ENCODE measurements around the gene SLC25A33. TPM values are rescaled to one million over a fixed set of nuclear protein-coding genes. Genes with fewer than 3 reads are reported as not detected.

The SLC25A33 gene
- polyA plus RNA-seq, 2 of the 4 experiments (the other 2 are of a cell fraction): 3.1 to 4.9 TPM

DNA sequence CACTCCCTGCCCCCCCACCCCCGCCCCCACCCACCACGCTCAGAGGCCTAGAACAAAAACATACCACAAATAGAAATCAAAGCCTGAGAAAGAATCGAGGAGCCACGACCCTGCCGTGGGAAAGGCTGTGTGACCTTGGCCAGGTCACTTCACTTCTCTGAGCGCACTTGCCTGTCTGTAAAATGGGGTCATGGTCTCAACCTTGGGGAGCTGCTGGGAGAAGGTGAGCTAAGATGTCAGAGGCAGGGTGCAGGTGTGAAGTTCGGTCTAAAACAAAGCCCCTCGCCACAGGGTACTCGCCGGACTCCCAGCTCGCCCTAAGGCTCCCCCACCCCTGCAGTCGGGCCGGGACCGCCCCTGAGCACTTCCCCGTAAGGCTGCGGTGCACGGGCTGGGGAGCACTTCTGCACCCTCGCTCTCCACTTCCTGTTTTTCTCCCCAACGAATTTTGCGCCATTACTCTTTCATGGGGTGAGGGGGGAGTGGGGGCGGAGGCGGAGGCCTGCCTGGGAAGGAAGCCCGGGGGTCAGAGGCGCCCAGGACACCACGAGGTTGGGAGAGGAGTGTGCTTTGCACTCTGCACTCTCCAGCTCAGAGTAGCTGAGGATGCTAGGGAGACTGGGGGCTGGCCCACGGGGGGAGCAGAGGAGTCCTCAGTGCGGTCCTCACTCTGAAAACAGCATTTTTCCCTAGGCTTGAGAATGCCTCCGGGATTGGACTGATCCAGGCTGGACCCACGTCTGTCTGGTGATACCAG lies 90.4 kb downstream of the SLC25A33 start:
- Histone ChIP-seq H3K4me2 (no peak overlapping the region), H3K4me1 (no peaks in the 10 kb centered on the region), H3K4me3 (no peak overlapping the region), H3K9me3 (no peaks in the 10 kb centered on the region), H3K27ac (no peak overlapping the region)
- no peak for DNase-seq (ENCODE audit: low read depth in 1 of 2, low spot score in 1 of 2)
- whole genome bisulfite sequencing (ENCODE audit: missing lambda C conversion rate): 76% methylated on average over 23 of the region's 29 CpGs
- TF ChIP-seq NFE2L2 (conservative IDR thresholded peaks at IDR 0.05; ENCODE audit: low read length): no peak
- TF ChIP-seq, protein P1, sequence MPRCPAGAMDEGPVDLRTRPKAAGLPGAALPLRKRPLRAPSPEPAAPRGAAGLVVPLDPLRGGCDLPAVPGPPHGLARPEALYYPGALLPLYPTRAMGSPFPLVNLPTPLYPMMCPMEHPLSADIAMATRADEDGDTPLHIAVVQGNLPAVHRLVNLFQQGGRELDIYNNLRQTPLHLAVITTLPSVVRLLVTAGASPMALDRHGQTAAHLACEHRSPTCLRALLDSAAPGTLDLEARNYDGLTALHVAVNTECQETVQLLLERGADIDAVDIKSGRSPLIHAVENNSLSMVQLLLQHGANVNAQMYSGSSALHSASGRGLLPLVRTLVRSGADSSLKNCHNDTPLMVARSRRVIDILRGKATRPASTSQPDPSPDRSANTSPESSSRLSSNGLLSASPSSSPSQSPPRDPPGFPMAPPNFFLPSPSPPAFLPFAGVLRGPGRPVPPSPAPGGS (IDR thresholded peaks at IDR 0.05): no peak
- no peak for TF ChIP-seq MYC (IDR thresholded peaks at IDR 0.05; ENCODE audit: borderline replicate concordance, low read length)
- TF ChIP-seq HOXB13 (CRISPR knock-in tag; IDR thresholded peaks at IDR 0.05; ENCODE audit: low read depth): no peak
- TF ChIP-seq GATA3 (IDR thresholded peaks at IDR 0.05; ENCODE audit: borderline replicate concordance): no peak
- no peak for TF ChIP-seq SMC3 (IDR thresholded peaks at IDR 0.05)
- TF ChIP-seq FOSL2 (IDR thresholded peaks at IDR 0.05): no peak
- no peak for TF ChIP-seq FOSL2 (CRISPR knock-in tag; IDR thresholded peaks at IDR 0.05)
- TF ChIP-seq, protein P2, sequence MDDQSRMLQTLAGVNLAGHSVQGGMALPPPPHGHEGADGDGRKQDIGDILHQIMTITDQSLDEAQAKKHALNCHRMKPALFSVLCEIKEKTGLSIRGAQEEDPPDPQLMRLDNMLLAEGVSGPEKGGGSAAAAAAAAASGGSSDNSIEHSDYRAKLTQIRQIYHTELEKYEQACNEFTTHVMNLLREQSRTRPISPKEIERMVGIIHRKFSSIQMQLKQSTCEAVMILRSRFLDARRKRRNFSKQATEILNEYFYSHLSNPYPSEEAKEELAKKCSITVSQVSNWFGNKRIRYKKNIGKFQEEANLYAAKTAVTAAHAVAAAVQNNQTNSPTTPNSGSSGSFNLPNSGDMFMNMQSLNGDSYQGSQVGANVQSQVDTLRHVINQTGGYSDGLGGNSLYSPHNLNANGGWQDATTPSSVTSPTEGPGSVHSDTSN (IDR thresholded peaks at IDR 0.05): no peak
- no peak for TF ChIP-seq RFX5 (IDR thresholded peaks at IDR 0.05)
- TF ChIP-seq HOXB5 (CRISPR knock-in tag; IDR thresholded peaks at IDR 0.05): no peak
- no peak for TF ChIP-seq HOXA7 (CRISPR knock-in tag; IDR thresholded peaks at IDR 0.05)
- TF ChIP-seq POLR2A (IDR thresholded peaks at IDR 0.05; ENCODE audit: low read length): no peak
- TF ChIP-seq CHD2 (IDR thresholded peaks at IDR 0.05; ENCODE audit: low read length, partially characterized antibody): no peak
- TF ChIP-seq JUNB (IDR thresholded peaks at IDR 0.05): no peak
- no peak for TF ChIP-seq ZC3H11A (IDR thresholded peaks at IDR 0.05)
- TF ChIP-seq POLR2AphosphoS2 (conservative IDR thresholded peaks at IDR 0.05; ENCODE audit: low read length): no peak
- TF ChIP-seq HDAC2 (IDR thresholded peaks at IDR 0.05): no peak
- TF ChIP-seq ZFP36 (IDR thresholded peaks at IDR 0.05; ENCODE audit: borderline replicate concordance, partially characterized antibody): no peak
- TF ChIP-seq TP53 (CRISPR knock-in tag; IDR thresholded peaks at IDR 0.05): no peak
- TF ChIP-seq CBX8 (IDR thresholded peaks at IDR 0.05): no peak
- no peak for ATAC-seq
- no peak for FAIRE-seq
- ChIA-PET CTCF (interaction anchor here (1.1 kb wide), 1 partner anchor 14 kb away, joined by 4 read pairs; no protein-coding TSS in a partner anchor), POLR2A (no interaction called here)

DNA sequence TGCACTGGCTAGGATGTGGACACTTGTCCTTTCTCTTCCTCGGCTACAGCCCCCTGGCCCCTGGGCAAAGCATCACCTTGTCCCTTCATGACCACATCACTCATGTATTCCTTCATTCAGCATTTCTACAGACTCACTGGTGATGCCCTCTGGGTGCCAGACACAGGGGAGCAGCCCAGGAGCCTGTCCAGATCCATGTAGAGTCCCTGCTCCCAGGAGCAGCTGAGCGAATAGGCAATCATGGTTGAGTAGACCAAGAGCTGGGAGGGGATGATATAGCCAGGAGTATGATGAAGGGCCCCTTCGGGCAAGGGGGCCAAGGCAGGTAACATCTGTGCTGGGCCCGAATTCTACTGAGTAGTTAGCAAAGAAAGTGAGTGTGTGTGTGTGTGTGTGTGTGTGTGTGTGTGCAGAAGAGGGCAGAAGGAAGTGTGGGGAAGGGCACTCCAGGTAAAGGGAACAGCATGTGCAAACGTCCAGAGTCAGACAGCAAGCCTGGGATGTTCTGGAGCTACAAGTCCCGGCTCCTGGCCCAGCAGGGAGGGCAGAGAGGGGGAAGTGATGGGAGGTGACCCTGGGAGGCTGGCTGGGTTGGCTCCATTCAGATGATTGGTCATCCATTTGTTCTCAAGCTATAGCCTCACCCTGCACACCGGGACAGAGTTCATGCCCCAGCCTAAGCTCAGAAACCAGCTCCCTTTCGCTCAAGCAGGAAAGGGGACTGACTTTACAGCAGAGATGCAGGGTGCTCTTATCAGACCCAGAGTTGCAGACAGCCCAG lies 91.3 kb downstream of the SLC25A33 start:
- no peak for DNase-seq (ENCODE audit: low read depth in 1 of 2, low spot score in 1 of 2)
- Histone ChIP-seq H3K9me3 (no peaks in the 10 kb centered on the region), H3K4me2 (no peak overlapping the region), H3K27ac (no peak overlapping the region), H3K4me3 (no peak overlapping the region), H3K4me1 (no peaks in the 10 kb centered on the region)
- ATAC-seq: no peak
- whole genome bisulfite sequencing (ENCODE audit: missing lambda C conversion rate): 55% methylated on average over 8 of the region's 8 CpGs
- FAIRE-seq: no peak
- ChIA-PET CTCF (interaction anchor here (0.9 to 1.2 kb wide), 4 partner anchors 10 to 89 kb away, joined by 3 to 4 read pairs (median 3); no protein-coding TSS in a partner anchor), POLR2A (no interaction called here)
- TF ChIP-seq GATA3 (IDR thresholded peaks at IDR 0.05; ENCODE audit: borderline replicate concordance) (no peak), NFE2L2 (conservative IDR thresholded peaks at IDR 0.05; ENCODE audit: low read length) (no peak)

DNA sequence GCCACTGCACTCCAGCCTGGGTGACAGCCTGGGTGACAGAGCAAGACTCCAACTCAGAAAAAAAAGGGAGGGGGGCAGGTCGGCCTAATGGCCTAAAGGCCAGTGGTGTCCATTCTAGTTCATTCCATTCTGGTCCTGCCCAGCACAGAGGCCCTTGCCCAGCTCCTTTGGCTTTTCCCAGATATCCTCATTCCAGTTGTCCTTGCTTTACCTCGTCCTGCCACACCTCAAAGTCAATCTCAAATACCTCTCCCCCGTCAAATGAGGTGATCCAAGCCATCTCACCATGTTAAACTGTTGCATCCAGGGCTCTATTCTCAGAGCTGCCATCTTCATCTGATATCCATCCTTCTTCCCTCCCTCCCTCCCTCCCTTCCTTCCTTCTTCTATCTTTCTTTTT lies 92.3 kb downstream of the SLC25A33 start:
- POLR2A ChIA-PET: no interaction called here

More for the DNA sequence above, 92.3 kb downstream of the SLC25A33 start:
- WGBS (ENCODE audit: missing lambda C conversion rate): 74% methylated on average over 3 of the region's 3 CpGs
- CTCF ChIA-PET: interaction anchor here (0.5 to 1.2 kb wide), 4 partner anchors 9 to 537 kb away, joined by 3 read pairs; no protein-coding TSS in a partner anchor
- H3K9me3 ChIP-seq: no peaks in the 10 kb centered on the region
- no peak overlapping the region for H3K4me2 ChIP-seq
- no peak overlapping the region for H3K27ac ChIP-seq
- no peak for FAIRE-seq
- H3K4me3 ChIP-seq: no peak overlapping the region
- H3K4me1 ChIP-seq: no peaks in the 10 kb centered on the region
- TF ChIP-seq ESRRA (IDR thresholded peaks at IDR 0.05; ENCODE audit: borderline replicate concordance, low read length) (no peak), POLR2AphosphoS2 (conservative IDR thresholded peaks at IDR 0.05; ENCODE audit: low read length) (no peak), MYC (IDR thresholded peaks at IDR 0.05; ENCODE audit: borderline replicate concordance, low read length) (no peak), PHF8 (IDR thresholded peaks at IDR 0.05; ENCODE audit: borderline replicate concordance, low read depth) (no peak), RAD21 (conservative IDR thresholded peaks at IDR 0.05 in 1 of 2, IDR thresholded peaks at IDR 0.05 in 1 of 2) (no peak), NR3C1 (IDR thresholded peaks at IDR 0.05) (no peak), CHD2 (IDR thresholded peaks at IDR 0.05; ENCODE audit: low read length, partially characterized antibody) (no peak), HDAC2 (IDR thresholded peaks at IDR 0.05) (no peak), TFCP2L1 (CRISPR knock-in tag; IDR thresholded peaks at IDR 0.05) (no peak), CEBPB (IDR thresholded peaks at IDR 0.05) (no peak)
- TF ChIP-seq, protein P3, sequence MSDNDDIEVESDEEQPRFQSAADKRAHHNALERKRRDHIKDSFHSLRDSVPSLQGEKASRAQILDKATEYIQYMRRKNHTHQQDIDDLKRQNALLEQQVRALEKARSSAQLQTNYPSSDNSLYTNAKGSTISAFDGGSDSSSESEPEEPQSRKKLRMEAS (IDR thresholded peaks at IDR 0.05): no peak
- TF ChIP-seq, protein P4, sequence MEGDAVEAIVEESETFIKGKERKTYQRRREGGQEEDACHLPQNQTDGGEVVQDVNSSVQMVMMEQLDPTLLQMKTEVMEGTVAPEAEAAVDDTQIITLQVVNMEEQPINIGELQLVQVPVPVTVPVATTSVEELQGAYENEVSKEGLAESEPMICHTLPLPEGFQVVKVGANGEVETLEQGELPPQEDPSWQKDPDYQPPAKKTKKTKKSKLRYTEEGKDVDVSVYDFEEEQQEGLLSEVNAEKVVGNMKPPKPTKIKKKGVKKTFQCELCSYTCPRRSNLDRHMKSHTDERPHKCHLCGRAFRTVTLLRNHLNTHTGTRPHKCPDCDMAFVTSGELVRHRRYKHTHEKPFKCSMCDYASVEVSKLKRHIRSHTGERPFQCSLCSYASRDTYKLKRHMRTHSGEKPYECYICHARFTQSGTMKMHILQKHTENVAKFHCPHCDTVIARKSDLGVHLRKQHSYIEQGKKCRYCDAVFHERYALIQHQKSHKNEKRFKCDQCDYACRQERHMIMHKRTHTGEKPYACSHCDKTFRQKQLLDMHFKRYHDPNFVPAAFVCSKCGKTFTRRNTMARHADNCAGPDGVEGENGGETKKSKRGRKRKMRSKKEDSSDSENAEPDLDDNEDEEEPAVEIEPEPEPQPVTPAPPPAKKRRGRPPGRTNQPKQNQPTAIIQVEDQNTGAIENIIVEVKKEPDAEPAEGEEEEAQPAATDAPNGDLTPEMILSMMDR (IDR thresholded peaks at IDR 0.05): no peak
- TF ChIP-seq, protein P5, sequence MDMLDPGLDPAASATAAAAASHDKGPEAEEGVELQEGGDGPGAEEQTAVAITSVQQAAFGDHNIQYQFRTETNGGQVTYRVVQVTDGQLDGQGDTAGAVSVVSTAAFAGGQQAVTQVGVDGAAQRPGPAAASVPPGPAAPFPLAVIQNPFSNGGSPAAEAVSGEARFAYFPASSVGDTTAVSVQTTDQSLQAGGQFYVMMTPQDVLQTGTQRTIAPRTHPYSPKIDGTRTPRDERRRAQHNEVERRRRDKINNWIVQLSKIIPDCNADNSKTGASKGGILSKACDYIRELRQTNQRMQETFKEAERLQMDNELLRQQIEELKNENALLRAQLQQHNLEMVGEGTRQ (IDR thresholded peaks at IDR 0.05): no peak
- no peak for DNase-seq (ENCODE audit: low read depth in 1 of 2, low spot score in 1 of 2)
- ATAC-seq: no peak

Data from A549 (cell line).